GM23248 (cell line): ENCODE data around the gene KLF1.

ENCODE experiments used
- EZH2 ChIP-seq: fragments of 200-600 bp; sonication (generic); IDR thresholded peaks from 2 replicates; pipeline ENCODE4 v1.6.1; 2018; ENCODE audit warnings: antibody characterized with exemption, mild to moderate bottlenecking; ENCODE audit not compliant: insufficient read depth, poor library complexity, severe bottlenecking
- EZH2phosphoT487 ChIP-seq: fragments of 200-600 bp; sonication (generic); IDR thresholded peaks from 2 replicates; pipeline ENCODE4 v1.6.1; 2018; ENCODE audit warnings: antibody characterized with exemption, moderate library complexity, mild to moderate bottlenecking, low read depth; ENCODE audit not compliant: insufficient read depth

GRCh38 chr19:12868540-12869112 lies 18.4 kb downstream of the KLF1 start:
- TF ChIP-seq EZH2phosphoT487 (no peak), EZH2 (no peak)
